Peyer's patch (tissue), 4 donors: ENCODE measurements around the gene DNAH2. TPM values are rescaled to one million over a fixed set of nuclear protein-coding genes. Genes with fewer than 3 reads are reported as not detected.

Experiments used
- DNase-seq, 3 donors: peaks; one replicate each; pipeline ENCODE4 v3.0.0-alpha.2; 2017 to 2019
- H3K27ac ChIP-seq, 4 donors: fragments of 200-600 bp; sonication (generic); one replicate each; pipeline ENCODE4 v1.5.1; 2016 to 2019
- H3K27me3 ChIP-seq, 2 donors: fragments of 200-600 bp; sonication (generic); one replicate each; pipeline ENCODE4 v1.5.1; 2019
- H3K36me3 ChIP-seq, 3 donors: fragments of 200-600 bp; sonication (generic); one replicate each; pipeline ENCODE4 v1.5.1; 2016 to 2019
- H3K4me1 ChIP-seq, 4 donors: fragments of 200-600 bp; sonication (generic); one replicate each; pipeline ENCODE4 v1.5.1; 2016 to 2019
- H3K4me3 ChIP-seq, 4 donors: fragments of 200-600 bp; sonication (generic); 1 replicate in 3 of 4; 2 replicates in 1 of 4; pipeline ENCODE4 v1.5.1; 2016 to 2019; ENCODE audit warnings: mild to moderate bottlenecking in 1 of 4
- H3K9me3 ChIP-seq, 4 donors: fragments of 200-600 bp; sonication (generic); one replicate each; pipeline ENCODE4 v1.5.1; 2016 to 2019; ENCODE audit warnings: mild to moderate bottlenecking in 1 of 4
- POLR2A ChIP-seq, 2 donors: fragments of 450-650 bp; IDR thresholded peaks; one replicate each; pipeline ENCODE4 v1.5.1; 2017; ENCODE audit warnings: antibody characterized with exemption in 2 of 2, mild to moderate bottlenecking in 2 of 2, moderate library complexity in 2 of 2
- total RNA-seq, 4 donors: library from RNA; depleted of rRNA; stranded (reverse); fragments of >200 nt; gene quantifications; one replicate each; pipeline ENCODE4 v1.1.0, GENCODE V29; 2016
- TF ChIP-seq, protein P1 (sequence below), 6 experiments: fragments of 450-650 bp in 4 of 6; fragments of 200-600 bp in 2 of 6; sonication (generic) in 1 of 6; IDR thresholded peaks; one replicate each; pipeline ENCODE4 v1.5.1; 2017 to 2019; ENCODE audit warnings: antibody characterized with exemption in 6 of 6, mild to moderate bottlenecking in 3 of 6, moderate library complexity in 1 of 6

The DNAH2 gene
- total RNA-seq, 4 donors from 2014 or later: 0.18 to 0.83 TPM; not detected in 2

DNA sequence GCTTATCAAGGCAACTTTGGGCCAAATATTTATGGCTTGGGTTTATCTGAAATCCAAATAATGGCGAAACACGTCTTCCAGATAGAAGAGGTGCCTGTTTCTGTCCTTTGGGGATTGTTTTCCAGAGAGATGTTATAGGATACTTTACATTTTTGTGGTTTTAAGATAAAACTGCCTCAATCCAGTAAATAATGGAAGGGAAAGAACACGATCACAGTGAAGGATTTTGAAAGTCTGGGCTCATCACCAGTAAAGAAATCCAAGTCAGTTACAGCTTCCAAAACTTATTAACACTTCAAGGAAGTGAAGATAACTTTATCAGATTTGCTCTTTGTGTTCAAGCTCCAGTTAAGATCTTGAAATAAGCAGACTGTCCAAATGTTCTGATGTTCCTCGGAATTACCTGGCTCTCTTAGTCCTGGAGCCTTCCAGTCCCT, 30.1 kb downstream of the DNAH2 start:
- DNase-seq: no peak
- H3K4me3 ChIP-seq: no peak overlapping the region
- H3K36me3 ChIP-seq: no peaks in the 10 kb centered on the region
- H3K27ac ChIP-seq: no peak overlapping the region
- no peaks in the 10 kb centered on the region for H3K9me3 ChIP-seq
- no peak for TF ChIP-seq POLR2A (IDR thresholded peaks at IDR 0.05)
- TF ChIP-seq, protein P1, sequence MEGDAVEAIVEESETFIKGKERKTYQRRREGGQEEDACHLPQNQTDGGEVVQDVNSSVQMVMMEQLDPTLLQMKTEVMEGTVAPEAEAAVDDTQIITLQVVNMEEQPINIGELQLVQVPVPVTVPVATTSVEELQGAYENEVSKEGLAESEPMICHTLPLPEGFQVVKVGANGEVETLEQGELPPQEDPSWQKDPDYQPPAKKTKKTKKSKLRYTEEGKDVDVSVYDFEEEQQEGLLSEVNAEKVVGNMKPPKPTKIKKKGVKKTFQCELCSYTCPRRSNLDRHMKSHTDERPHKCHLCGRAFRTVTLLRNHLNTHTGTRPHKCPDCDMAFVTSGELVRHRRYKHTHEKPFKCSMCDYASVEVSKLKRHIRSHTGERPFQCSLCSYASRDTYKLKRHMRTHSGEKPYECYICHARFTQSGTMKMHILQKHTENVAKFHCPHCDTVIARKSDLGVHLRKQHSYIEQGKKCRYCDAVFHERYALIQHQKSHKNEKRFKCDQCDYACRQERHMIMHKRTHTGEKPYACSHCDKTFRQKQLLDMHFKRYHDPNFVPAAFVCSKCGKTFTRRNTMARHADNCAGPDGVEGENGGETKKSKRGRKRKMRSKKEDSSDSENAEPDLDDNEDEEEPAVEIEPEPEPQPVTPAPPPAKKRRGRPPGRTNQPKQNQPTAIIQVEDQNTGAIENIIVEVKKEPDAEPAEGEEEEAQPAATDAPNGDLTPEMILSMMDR (IDR thresholded peaks at IDR 0.05): no peak
- no peaks in the 10 kb centered on the region for H3K27me3 ChIP-seq
- H3K4me1 ChIP-seq: no peaks in the 10 kb centered on the region

GRCh38 chr17:7748076-7748775, 30.7 kb downstream of the DNAH2 start:
- Histone ChIP-seq H3K27ac (no peak overlapping the region), H3K36me3 (no peaks in the 10 kb centered on the region), H3K4me3 (no peak overlapping the region), H3K4me1 (no peaks in the 10 kb centered on the region), H3K27me3 (no peaks in the 10 kb centered on the region), H3K9me3 (no peaks in the 10 kb centered on the region)
- no peak for TF ChIP-seq POLR2A (IDR thresholded peaks at IDR 0.05)
- TF ChIP-seq, protein P1 (IDR thresholded peaks at IDR 0.05): no peak
- no peak for DNase-seq

GRCh38 chr17:7750321-7750821, 32.8 kb downstream of the DNAH2 start:
- no peak overlapping the region for H3K27ac ChIP-seq

GRCh38 chr17:7754656-7755055, 37.1 kb downstream of the DNAH2 start:
- no peak for DNase-seq
- H3K9me3 ChIP-seq: no peaks in the 10 kb centered on the region
- H3K27me3 ChIP-seq: no peaks in the 10 kb centered on the region
- no peak overlapping the region for H3K27ac ChIP-seq
- no peak overlapping the region for H3K4me3 ChIP-seq
- TF ChIP-seq, protein P1 (IDR thresholded peaks at IDR 0.05): no peak
- no peaks in the 10 kb centered on the region for H3K36me3 ChIP-seq
- H3K4me1 ChIP-seq: no peaks in the 10 kb centered on the region

More at GRCh38 chr17:7750321-7750821, 32.8 kb downstream of the DNAH2 start:
- no peak for TF ChIP-seq POLR2A (IDR thresholded peaks at IDR 0.05)
- TF ChIP-seq, protein P1 (IDR thresholded peaks at IDR 0.05): no peak
- H3K9me3 ChIP-seq: no peaks in the 10 kb centered on the region
- no peak overlapping the region for H3K4me3 ChIP-seq
- H3K27me3 ChIP-seq: no peaks in the 10 kb centered on the region
- H3K4me1 ChIP-seq: no peaks in the 10 kb centered on the region
- DNase-seq: no peak
- no peaks in the 10 kb centered on the region for H3K36me3 ChIP-seq

GRCh38 chr17:7755095-7755890, 37.7 kb downstream of the DNAH2 start:
- no peak overlapping the region for H3K4me3 ChIP-seq
- H3K9me3 ChIP-seq: no peaks in the 10 kb centered on the region
- no peak for DNase-seq
- no peaks in the 10 kb centered on the region for H3K36me3 ChIP-seq
- no peaks in the 10 kb centered on the region for H3K27me3 ChIP-seq
- TF ChIP-seq, protein P1 (IDR thresholded peaks at IDR 0.05): no peak
- TF ChIP-seq POLR2A (IDR thresholded peaks at IDR 0.05): no peak
- H3K4me1 ChIP-seq: no peaks in the 10 kb centered on the region
- H3K27ac ChIP-seq: no peak overlapping the region
